Measurements from ENCODE around the gene CCNQ. TPM values are rescaled to one million over a fixed set of nuclear protein-coding genes. Genes with fewer than 3 reads are reported as not detected.

CCNQ gene
- total RNA-seq, 1 experiment from 2014 or later, result 30.4 TPM

DNA sequence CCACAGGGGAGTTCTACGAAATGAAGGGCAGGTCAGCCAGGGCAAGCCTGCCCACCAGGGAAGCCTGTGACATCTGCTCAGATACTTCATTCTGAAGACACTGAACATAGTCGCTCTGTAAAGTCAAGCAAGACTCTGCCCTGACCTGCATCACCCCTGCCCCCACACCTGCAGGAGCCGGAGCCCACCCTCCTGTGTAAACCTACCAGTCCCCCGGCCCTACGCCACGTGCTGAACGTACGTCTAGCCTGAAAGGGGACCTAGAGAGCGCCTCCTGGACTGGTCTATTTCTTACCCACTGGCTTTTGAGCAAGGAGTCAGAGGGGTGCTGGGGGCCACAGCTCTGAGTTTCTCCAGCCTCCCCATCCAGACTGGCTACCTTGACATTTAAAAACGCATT, 11.6 kb downstream of the CCNQ start:
- H3K4me3 ChIP-seq (ENCODE audit: insufficient read depth, low read depth, low read length), result no peak overlapping the region
- H3K36me3 ChIP-seq (replicated peaks; ENCODE audit: control insufficient read depth, insufficient read depth, low read length), result no peaks in the 10 kb centered on the region
- no peaks in the 10 kb centered on the region for H3K27me3 ChIP-seq (ENCODE audit: control insufficient read depth, insufficient read depth, low read length)
- no peak for DNase-seq

DNA sequence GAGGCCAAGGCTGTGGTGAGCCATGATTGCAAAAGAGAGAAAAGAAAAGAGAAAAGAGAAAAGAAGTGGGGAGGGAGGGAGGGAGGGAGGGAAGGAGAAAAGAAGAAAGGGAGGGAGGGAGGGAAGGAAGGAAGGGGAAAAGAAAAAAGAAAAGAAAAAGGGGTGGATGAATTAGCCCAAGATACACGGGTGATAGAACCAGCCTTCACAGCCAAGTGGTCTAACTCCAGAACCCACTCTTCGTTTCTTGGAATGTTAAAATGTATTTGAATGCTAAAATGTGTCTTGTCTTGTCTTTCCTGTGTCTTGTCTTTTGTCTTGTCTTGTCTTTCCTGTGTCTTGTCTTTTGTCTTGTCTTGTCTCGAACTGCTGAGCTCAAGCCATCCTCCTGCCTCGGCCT, 13.1 kb downstream of the CCNQ start:
- no peak for DNase-seq
- Histone ChIP-seq H3K4me3 (ENCODE audit: insufficient read depth, low read depth, low read length) (no peak overlapping the region), H3K36me3 (replicated peaks; ENCODE audit: control insufficient read depth, insufficient read depth, low read length) (no peaks in the 10 kb centered on the region), H3K27me3 (ENCODE audit: control insufficient read depth, insufficient read depth, low read length) (no peaks in the 10 kb centered on the region)

DNA sequence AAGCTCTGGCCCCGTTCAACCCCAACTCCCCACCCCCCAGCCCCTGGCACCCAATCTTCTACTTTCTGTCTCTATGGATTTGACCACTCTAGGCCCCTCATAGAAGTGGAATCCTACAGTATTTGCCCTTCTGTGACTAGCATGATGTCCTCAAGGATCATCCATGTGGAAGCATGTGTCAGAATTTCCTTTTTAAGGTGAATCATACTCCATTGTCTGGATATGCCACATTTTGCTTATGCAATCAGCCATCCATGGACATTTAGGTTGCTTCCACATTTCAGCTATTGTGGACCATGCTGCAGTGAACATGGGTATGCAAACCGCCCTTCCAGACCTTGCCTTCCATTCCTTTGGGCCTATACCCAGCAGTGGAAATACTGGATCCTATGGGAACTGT, 15.5 kb downstream of the CCNQ start:
- H3K36me3 ChIP-seq (replicated peaks; ENCODE audit: control insufficient read depth, insufficient read depth, low read length), result no peaks in the 10 kb centered on the region
- no peak for DNase-seq

DNA sequence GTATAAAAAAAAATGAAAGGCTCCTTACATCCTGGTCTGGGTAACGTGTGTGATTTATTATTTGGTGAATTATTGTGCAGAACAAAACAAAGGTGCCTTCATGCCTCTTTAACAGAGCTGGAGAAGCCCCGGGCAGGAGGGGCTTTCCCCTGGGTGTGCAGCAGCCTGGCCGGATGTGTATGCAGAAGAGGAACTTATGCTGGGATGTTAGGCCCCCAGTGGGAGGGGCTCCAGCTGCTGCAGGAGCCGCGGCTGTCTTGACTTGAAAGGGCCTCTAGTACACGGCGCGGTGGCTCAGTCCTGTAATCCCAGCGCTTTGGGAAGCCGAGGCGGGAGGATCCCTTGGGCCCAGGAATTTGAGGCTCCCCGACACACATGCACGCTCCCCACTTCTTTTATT, 16.0 kb downstream of the CCNQ start:
- no peaks in the 10 kb centered on the region for H3K27me3 ChIP-seq (ENCODE audit: control insufficient read depth, insufficient read depth, low read length)
- no peak overlapping the region for H3K4me3 ChIP-seq (ENCODE audit: insufficient read depth, low read depth, low read length)
- no peaks in the 10 kb centered on the region for H3K36me3 ChIP-seq (replicated peaks; ENCODE audit: control insufficient read depth, insufficient read depth, low read length)
- DNase-seq, result peak; percentile 51

More for the DNA sequence above, 15.5 kb downstream of the CCNQ start:
- Histone ChIP-seq H3K27me3 (ENCODE audit: control insufficient read depth, insufficient read depth, low read length) (no peaks in the 10 kb centered on the region), H3K4me3 (ENCODE audit: insufficient read depth, low read depth, low read length) (no peak overlapping the region)

DNA sequence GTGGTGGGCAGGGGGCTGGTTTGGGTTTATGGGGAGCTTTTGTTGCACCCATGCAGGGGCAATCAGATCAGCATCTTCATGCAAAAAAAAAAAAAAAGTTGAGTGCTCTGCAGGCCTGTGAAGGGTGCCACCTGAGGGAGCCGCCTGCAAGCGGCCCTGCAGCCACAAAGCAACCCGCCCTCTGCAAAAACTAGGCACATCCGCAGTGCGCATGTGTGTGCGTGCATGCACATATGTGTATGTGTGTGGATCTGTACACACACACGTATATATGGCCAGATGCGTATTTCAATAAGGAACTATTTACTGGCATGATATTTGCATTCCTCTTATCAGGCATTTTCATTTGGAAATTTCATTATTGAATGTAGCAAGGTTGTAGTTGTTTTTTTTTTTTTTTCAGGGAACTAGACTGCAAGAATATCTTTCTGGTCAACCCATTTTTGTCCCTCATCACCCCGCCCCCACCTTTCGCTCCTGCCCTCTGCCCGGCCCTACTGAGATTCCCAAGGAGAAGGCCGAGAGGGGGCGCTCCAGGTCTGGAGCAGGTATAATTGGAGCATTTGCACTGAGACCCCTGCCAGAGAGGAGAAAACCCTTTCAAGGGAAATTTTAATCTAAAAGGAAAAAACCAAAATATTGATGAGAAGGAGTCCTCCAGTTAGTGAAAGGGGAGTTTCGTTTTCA, 18.1 kb downstream of the CCNQ start:
- Histone ChIP-seq H3K4me3 (ENCODE audit: insufficient read depth, low read depth, low read length) (no peak overlapping the region), H3K36me3 (replicated peaks; ENCODE audit: control insufficient read depth, insufficient read depth, low read length) (no peaks in the 10 kb centered on the region), H3K27me3 (ENCODE audit: control insufficient read depth, insufficient read depth, low read length) (no peaks in the 10 kb centered on the region)
- peak; percentile 86 for DNase-seq

DNA sequence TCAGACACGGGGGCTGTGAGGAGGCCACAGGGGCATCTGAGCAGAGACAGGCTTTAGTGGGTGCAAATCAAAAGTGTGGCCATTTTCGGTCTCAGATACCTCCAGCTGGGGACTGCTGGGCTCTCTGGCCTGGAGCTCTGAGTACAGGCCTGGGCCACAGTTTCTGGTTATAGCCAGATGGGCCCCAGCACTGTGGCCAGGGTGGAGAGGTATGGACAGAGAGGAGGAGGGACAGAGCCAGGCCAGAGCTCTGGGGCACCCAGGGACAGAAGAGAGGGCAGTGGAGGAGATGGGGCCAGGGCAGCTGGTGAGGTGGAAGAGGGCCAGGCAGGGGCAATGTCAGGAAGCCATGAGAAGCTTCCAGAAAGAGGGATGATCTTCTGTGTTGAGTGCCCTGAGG, 20.1 kb downstream of the CCNQ start:
- no peaks in the 10 kb centered on the region for H3K27me3 ChIP-seq (ENCODE audit: control insufficient read depth, insufficient read depth, low read length)
- no peak for DNase-seq
- H3K4me3 ChIP-seq (ENCODE audit: insufficient read depth, low read depth, low read length), result no peak overlapping the region
- no peaks in the 10 kb centered on the region for H3K36me3 ChIP-seq (replicated peaks; ENCODE audit: control insufficient read depth, insufficient read depth, low read length)

DNA sequence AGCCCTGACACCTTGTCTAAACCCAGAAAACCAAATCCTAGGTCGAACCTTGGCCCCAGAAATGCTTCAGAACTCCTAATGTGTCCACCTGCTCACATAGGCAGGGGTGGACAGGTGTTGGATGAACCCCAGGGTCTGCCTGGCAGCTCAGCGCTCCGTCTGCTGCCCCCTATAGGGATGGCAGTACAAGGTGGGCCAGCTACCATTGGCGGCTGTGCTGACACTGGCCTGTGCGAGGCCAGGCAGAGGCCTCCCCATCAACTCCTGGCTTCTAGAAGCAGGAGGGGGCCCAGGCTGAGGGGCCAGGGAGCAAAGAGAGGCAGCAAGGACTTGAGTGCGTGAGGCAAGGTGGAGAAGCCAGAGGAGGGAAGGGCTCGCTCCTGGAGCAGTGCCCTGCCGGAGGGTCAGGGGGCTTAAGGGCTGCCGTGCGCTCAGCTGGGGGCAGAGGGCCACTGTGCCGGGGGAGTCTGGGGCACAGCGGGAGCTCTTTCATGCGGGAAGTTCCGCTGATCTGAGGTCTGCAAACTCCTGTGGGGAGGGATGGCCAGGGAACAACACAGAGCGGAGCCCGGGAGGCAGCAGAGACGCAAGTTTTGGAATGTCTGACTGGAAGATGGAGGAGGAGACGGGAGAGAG, 20.6 kb downstream of the CCNQ start:
- H3K27me3 ChIP-seq (ENCODE audit: control insufficient read depth, insufficient read depth, low read length), result no peaks in the 10 kb centered on the region
- DNase-seq, result peak; percentile 83
- no peak overlapping the region for H3K4me3 ChIP-seq (ENCODE audit: insufficient read depth, low read depth, low read length)
- no peaks in the 10 kb centered on the region for H3K36me3 ChIP-seq (replicated peaks; ENCODE audit: control insufficient read depth, insufficient read depth, low read length)

DNA sequence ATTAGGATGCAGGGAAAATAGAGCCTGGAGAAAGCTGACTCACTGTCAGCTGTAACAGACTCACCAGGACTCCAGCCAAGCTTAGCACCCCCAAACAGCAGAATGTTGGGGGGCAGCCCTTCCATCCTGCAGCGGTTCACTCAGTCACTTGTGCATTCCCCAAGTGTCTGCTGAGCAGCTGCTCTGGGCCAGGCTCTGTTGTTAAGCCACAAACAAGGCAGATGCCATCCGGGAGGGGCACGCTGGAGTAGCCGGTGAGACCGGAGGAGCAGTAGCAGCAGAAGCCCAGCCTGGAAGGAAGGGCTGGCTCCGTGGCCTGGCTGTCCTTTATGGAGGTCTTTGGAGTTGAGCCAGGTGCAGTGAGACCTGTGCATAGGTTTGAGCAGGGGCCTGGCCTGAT, 22.0 kb downstream of the CCNQ start:
- Histone ChIP-seq H3K36me3 (replicated peaks; ENCODE audit: control insufficient read depth, insufficient read depth, low read length) (no peaks in the 10 kb centered on the region), H3K27me3 (ENCODE audit: control insufficient read depth, insufficient read depth, low read length) (no peaks in the 10 kb centered on the region), H3K4me3 (ENCODE audit: insufficient read depth, low read depth, low read length) (no peak overlapping the region)
- DNase-seq, result no peak

DNA sequence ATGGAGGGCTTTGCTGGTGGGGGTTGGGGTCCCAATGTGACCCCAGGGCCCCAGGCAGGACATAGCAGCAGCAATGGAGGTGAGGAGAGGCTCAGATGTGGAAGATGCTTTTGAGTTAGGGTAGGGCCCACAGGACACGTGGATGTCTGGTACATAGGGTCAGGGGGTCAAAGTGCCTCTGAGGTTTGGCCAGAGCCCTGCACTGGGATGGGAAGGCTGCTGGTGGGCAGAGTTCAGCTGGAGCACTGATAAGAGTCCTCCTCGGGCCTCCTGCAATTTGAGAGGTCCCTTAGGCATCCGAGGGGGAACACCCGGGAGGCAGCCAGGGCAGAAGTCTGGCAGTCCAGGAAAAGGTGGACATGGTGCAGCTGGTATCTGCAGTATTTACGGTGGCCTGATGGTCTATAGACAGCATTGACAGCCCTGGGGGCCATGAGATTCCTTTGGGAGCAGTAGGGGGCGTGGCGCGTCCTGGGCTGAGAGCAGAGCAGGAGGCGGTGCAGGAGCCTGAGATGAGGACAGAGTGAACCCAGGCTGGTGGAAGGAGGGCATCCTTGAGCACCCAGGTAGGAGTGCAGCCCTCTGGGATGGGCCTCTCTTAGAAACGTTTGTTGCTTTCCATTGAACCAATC, 22.6 kb downstream of the CCNQ start:
- no peaks in the 10 kb centered on the region for H3K27me3 ChIP-seq (ENCODE audit: control insufficient read depth, insufficient read depth, low read length)
- no peaks in the 10 kb centered on the region for H3K36me3 ChIP-seq (replicated peaks; ENCODE audit: control insufficient read depth, insufficient read depth, low read length)
- H3K4me3 ChIP-seq (ENCODE audit: insufficient read depth, low read depth, low read length), result no peak overlapping the region
- DNase-seq, result no peak

DNA sequence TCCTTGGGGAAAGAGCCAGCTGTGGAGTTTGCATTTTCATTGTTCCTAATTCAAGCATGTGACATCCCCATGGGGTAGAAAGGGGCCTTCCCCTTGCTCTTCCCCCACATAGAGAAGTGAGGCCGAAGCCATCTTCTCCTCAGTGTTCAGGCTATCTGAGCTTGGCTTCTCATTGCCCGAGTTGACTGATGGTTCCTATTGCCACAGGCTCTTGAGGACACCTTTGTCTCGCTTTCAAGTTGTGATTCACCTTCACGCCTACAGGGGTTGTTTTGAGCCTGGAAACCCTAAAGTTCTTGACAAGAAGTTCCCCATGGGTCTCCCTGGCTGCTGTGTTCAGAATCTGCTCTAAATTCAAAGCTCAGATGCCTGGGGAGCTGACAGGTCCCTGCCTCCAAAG, 25.0 kb downstream of the CCNQ start:
- H3K4me3 ChIP-seq (ENCODE audit: insufficient read depth, low read depth, low read length), result no peak overlapping the region
- peak; percentile 74 for DNase-seq
- no peaks in the 10 kb centered on the region for H3K36me3 ChIP-seq (replicated peaks; ENCODE audit: control insufficient read depth, insufficient read depth, low read length)
- H3K27me3 ChIP-seq (ENCODE audit: control insufficient read depth, insufficient read depth, low read length), result no peaks in the 10 kb centered on the region

DNA sequence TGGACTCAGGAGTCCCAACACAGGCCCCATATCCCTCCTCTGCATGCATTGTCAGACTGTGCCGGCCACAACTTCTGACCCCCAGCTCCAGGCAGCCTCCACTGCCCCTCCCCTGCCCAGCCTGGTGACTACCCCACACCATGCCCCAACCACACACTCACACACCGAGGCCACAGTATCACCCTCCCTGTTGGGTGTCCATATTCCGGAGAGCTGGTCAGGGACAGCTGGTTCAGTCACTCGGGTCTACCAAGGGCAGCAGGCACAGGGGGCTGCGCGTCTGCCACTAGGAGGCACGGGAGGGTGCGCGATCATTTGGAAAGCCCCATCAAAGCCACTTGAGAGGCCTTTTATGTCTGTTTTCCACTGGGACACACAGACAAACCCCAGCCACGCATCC, 26.3 kb downstream of the CCNQ start:
- H3K4me3 ChIP-seq (ENCODE audit: insufficient read depth, low read depth, low read length), result no peak overlapping the region
- H3K36me3 ChIP-seq (replicated peaks; ENCODE audit: control insufficient read depth, insufficient read depth, low read length), result no peaks in the 10 kb centered on the region
- no peak for DNase-seq
- no peaks in the 10 kb centered on the region for H3K27me3 ChIP-seq (ENCODE audit: control insufficient read depth, insufficient read depth, low read length)

DNA sequence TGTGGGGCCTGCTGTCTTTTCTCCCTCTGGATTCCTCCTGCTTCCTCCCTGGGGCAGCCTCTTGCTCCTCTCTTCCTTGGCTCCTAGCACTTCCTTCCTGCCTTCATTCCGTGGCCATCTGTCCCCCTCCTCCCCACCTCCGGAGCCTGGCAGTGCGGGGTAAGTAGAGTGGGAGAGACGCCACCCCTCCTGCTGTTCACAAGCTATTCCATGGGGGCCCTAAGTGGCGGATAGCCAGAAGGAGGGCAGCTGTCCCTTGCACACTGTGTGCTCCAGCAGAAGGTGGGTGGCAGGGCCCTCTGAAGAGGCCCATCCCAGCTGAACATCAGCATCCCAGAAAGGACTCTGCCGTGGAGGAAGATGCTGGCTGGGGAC, 27.4 kb downstream of the CCNQ start:
- H3K4me3 ChIP-seq (ENCODE audit: insufficient read depth, low read depth, low read length), result no peak overlapping the region
- DNase-seq, result no peak
- H3K36me3 ChIP-seq (replicated peaks; ENCODE audit: control insufficient read depth, insufficient read depth, low read length), result no peaks in the 10 kb centered on the region
- no peaks in the 10 kb centered on the region for H3K27me3 ChIP-seq (ENCODE audit: control insufficient read depth, insufficient read depth, low read length)

DNA sequence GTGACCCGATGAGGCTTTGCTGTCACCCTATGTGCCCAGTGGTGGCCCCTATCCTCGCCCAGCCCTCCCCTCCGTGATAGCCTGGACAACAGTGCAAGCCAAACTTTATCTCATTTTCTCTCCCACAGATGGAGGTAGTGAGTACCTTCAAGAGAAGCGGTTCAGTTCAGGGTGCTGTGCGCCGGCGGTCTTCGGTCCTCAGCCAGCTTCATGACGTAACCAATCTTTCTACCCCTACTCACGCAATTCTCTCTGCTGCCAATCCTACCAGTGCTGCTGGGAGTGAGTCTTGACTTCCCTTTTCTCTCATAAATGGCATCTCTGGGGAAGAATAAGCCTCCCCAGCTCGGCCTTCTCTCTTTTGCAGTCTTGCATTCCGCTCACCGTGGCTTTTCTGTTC, 29.5 kb downstream of the CCNQ start:
- Histone ChIP-seq H3K27me3 (ENCODE audit: control insufficient read depth, insufficient read depth, low read length) (no peaks in the 10 kb centered on the region), H3K4me3 (ENCODE audit: insufficient read depth, low read depth, low read length) (no peak overlapping the region), H3K36me3 (replicated peaks; ENCODE audit: control insufficient read depth, insufficient read depth, low read length) (no peaks in the 10 kb centered on the region)
- no peak for DNase-seq

DNA sequence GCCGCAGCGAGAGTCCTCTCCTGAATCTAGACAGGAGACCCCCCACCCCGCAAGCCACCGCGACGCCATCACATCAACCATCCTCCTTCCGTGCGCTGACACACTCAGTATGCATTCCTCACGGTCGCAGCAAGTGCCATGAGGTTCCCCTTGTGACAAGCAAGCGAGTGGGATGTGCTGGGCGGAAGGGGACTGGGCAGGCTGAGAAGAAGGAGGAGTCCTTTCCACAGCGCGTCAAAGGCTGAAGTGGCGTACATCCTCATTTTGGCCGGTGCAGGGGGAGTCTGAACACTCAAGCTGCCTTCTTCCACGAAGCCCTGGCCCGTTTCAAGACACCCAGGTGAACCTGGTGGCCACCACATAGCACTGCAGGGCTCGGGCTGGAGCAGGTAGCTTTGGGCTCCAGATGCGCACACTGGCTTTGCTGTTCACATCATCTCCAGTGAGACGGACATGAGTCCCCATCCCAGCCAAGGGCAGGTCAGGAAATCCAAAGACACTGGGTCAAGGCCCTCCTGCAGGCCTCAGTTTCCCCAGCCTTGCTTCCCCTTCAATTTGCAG, 30.4 kb downstream of the CCNQ start:
- no peak for DNase-seq
- no peak overlapping the region for H3K4me3 ChIP-seq (ENCODE audit: insufficient read depth, low read depth, low read length)
- H3K27me3 ChIP-seq (ENCODE audit: control insufficient read depth, insufficient read depth, low read length), result no peaks in the 10 kb centered on the region

DNA sequence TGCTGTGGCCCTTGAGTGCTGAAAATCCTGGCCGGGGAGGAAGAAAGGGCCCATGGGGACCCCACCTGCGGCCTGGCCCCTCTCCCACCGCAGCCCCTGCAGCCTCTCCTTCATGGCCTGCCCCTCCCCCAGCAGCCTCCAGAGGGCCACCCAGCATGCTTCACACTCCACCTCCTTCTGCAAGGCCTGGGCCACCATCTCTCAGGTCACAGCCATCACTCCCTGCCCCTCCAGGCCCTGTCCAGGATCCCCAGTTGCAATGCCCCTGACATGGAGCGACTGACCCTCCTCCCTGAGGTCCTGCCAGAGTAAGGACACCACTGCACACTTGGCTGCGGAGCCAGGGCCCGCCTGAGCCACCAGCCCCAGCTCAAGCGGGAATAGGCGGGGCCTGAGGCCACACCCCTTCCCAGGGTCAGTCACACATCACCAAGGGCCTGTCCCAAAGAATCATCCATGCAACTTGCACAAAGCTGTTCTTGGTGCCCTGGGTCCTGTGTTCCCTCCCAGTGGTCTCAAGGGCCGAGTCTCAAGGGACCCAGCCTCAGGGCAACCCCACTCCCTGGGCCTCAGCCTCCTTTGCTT, 32.9 kb downstream of the CCNQ start:
- no peak overlapping the region for H3K4me3 ChIP-seq (ENCODE audit: insufficient read depth, low read depth, low read length)
- DNase-seq, result peak; percentile 80
- H3K27me3 ChIP-seq (ENCODE audit: control insufficient read depth, insufficient read depth, low read length), result no peaks in the 10 kb centered on the region
- H3K36me3 ChIP-seq (replicated peaks; ENCODE audit: control insufficient read depth, insufficient read depth, low read length), result no peaks in the 10 kb centered on the region

More for the DNA sequence above, 30.4 kb downstream of the CCNQ start:
- H3K36me3 ChIP-seq (replicated peaks; ENCODE audit: control insufficient read depth, insufficient read depth, low read length), result no peaks in the 10 kb centered on the region
